22Rv1 (cell line): ENCODE data around the gene CTBP1.

Experiments used
- CTCF ChIP-seq: fragments of 450-650 bp; IDR thresholded peaks from 2 replicates; pipeline ENCODE4 v1.5.1; 2017; ENCODE audit warnings: mild to moderate bottlenecking
- ZFX ChIP-seq: fragments of 450-650 bp; IDR thresholded peaks from 2 replicates; pipeline ENCODE4 v1.6.1; 2017; ENCODE audit warnings: antibody characterized with exemption, borderline replicate concordance

DNA sequence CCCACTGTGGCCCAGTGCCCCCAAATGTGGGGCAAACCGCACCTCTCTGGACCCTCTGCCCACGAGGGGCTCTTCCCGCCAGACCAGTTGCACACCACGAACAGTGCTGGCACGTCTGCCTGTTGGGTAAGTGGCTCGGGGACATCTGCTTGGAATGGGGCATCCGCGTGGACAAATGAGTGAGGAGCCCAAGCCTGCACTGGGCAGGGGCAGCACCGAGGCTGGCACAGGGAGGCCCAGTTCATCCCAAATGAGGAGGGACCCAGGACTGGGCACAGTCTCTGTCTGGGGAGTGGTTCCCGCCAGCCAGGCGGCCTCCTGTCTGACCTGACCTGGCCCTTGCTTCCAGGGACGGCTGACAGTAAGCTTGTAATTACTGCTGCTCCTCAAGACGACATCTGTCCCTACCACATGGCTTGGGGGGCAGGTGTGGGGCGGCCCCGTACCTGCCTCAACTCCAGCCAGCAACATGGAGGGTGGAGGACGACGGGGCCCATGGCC is 79.7 kb downstream of the CTBP1 start:
- TF ChIP-seq CTCF (no peak), ZFX (no peak)
